GM12891 (cell line): ENCODE measurements around the gene KLF17.

Experiments
- POLR2A ChIP-seq: IDR thresholded peaks from 2 replicates; pipeline ENCODE4 v1.6.1; 2011; ENCODE audit warnings: low read depth, low read length, control low read depth
- POLR2AphosphoS5 ChIP-seq: IDR thresholded peaks from 2 replicates; pipeline ENCODE4 v1.6.1; 2011; ENCODE audit warnings: low read depth, low read length, control low read depth
- POU2F2 ChIP-seq: IDR thresholded peaks from 2 replicates; pipeline ENCODE4 v1.6.1; 2011; ENCODE audit warnings: low read depth, mild to moderate bottlenecking, control low read depth, low read length, moderate library complexity
- SPI1 ChIP-seq: IDR thresholded peaks from 2 replicates; pipeline ENCODE4 v1.6.1; 2011; ENCODE audit warnings: low read depth, low read length, control low read depth
- TAF1 ChIP-seq: IDR thresholded peaks from 2 replicates; pipeline ENCODE4 v1.6.1; 2011; ENCODE audit warnings: low read depth, low read length, control low read depth

GRCh38 chr1:44086692-44087474, 31.7 kb upstream of the KLF17 start:
- TF ChIP-seq POLR2A (no peak), POLR2AphosphoS5 (no peak), TAF1 (no peak), SPI1 (no peak), POU2F2 (no peak)
